Ishikawa (cell line): ENCODE results near the gene TSPAN11.

Source experiments
- CEBPB ChIP-seq: IDR thresholded peaks from 2 replicates; pipeline ENCODE4 v1.6.1; 2012
- CREB1 ChIP-seq: IDR thresholded peaks from 2 replicates; pipeline ENCODE4 v1.6.1; 2012; ENCODE audit warnings: low read depth
- EGR1 ChIP-seq: IDR thresholded peaks from 2 replicates; pipeline ENCODE4 v1.6.1; 2012
- EP300 ChIP-seq: IDR thresholded peaks from 2 replicates; pipeline ENCODE4 v1.6.1; 2012; ENCODE audit warnings: borderline replicate concordance
- FOXM1 ChIP-seq: IDR thresholded peaks from 2 replicates; pipeline ENCODE4 v1.6.1; 2012; ENCODE audit warnings: low read depth, borderline replicate concordance
- MAX ChIP-seq: IDR thresholded peaks from 2 replicates; pipeline ENCODE4 v1.6.1; 2012
- NFIC ChIP-seq: IDR thresholded peaks from 2 replicates; pipeline ENCODE4 v1.6.1; 2012
- RAD21 ChIP-seq: IDR thresholded peaks from 2 replicates; pipeline ENCODE4 v1.6.1; 2012; ENCODE audit warnings: low read depth
- TAF1 ChIP-seq: IDR thresholded peaks from 2 replicates; pipeline ENCODE4 v1.6.1; 2012; ENCODE audit warnings: low read depth, mild to moderate bottlenecking
- TCF12 ChIP-seq: IDR thresholded peaks from 2 replicates; pipeline ENCODE4 v1.6.1; 2012; ENCODE audit warnings: low read depth
- YY1 ChIP-seq: IDR thresholded peaks from 2 replicates; pipeline ENCODE4 v1.6.1; 2012; ENCODE audit warnings: low read depth
- ZBTB7A ChIP-seq: IDR thresholded peaks from 2 replicates; pipeline ENCODE4 v1.6.1; 2012; ENCODE audit warnings: low read depth
- TF ChIP-seq, protein P1 (sequence below): IDR thresholded peaks from 2 replicates; pipeline ENCODE4 v1.6.1; 2012
- TF ChIP-seq, protein P2 (sequence below): IDR thresholded peaks from 2 replicates; pipeline ENCODE4 v1.6.1; 2012; ENCODE audit warnings: low read depth, mild to moderate bottlenecking

DNA sequence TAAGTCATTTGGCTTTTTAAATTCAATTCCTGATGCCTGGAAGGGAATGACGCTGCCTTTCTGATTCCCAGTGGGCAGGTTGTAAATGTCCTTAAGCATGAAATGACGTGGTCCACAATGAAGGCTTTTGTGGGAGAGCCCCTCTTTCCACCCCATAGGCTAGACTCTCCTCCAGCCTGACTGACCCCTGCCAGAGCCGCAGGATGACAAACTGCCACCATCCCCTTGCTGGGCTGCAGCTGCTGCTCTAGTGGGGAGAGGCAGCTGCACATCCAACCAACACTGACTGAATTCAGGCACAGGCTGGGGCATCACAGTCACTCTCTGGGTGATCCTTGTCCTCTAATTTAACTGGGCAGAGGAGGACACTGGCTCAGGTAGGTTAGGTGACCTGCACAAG is 6.3 kb downstream of the TSPAN11 start:
- no peak for TF ChIP-seq MAX
- TF ChIP-seq NFIC: no peak
- no peak for TF ChIP-seq CREB1
- no peak for TF ChIP-seq EP300
- TF ChIP-seq RAD21: no peak
- no peak for TF ChIP-seq CEBPB
- TF ChIP-seq, protein P1, sequence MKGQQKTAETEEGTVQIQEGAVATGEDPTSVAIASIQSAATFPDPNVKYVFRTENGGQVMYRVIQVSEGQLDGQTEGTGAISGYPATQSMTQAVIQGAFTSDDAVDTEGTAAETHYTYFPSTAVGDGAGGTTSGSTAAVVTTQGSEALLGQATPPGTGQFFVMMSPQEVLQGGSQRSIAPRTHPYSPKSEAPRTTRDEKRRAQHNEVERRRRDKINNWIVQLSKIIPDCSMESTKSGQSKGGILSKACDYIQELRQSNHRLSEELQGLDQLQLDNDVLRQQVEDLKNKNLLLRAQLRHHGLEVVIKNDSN: no peak
- no peak for TF ChIP-seq YY1
- no peak for TF ChIP-seq FOXM1
- no peak for TF ChIP-seq TCF12
- TF ChIP-seq, protein P2, sequence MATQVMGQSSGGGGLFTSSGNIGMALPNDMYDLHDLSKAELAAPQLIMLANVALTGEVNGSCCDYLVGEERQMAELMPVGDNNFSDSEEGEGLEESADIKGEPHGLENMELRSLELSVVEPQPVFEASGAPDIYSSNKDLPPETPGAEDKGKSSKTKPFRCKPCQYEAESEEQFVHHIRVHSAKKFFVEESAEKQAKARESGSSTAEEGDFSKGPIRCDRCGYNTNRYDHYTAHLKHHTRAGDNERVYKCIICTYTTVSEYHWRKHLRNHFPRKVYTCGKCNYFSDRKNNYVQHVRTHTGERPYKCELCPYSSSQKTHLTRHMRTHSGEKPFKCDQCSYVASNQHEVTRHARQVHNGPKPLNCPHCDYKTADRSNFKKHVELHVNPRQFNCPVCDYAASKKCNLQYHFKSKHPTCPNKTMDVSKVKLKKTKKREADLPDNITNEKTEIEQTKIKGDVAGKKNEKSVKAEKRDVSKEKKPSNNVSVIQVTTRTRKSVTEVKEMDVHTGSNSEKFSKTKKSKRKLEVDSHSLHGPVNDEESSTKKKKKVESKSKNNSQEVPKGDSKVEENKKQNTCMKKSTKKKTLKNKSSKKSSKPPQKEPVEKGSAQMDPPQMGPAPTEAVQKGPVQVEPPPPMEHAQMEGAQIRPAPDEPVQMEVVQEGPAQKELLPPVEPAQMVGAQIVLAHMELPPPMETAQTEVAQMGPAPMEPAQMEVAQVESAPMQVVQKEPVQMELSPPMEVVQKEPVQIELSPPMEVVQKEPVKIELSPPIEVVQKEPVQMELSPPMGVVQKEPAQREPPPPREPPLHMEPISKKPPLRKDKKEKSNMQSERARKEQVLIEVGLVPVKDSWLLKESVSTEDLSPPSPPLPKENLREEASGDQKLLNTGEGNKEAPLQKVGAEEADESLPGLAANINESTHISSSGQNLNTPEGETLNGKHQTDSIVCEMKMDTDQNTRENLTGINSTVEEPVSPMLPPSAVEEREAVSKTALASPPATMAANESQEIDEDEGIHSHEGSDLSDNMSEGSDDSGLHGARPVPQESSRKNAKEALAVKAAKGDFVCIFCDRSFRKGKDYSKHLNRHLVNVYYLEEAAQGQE: no peak
- no peak for TF ChIP-seq TAF1
- TF ChIP-seq EGR1: no peak
- TF ChIP-seq ZBTB7A: no peak
